Measurements from ENCODE around the gene HOXA1. TPM values are rescaled to one million over a fixed set of nuclear protein-coding genes. Genes with fewer than 3 reads are reported as not detected.

HOXA1 gene
- total and polyA plus RNA-seq, 2 donors from 2014 or later = 1.1 to 2.4 TPM

GRCh38 chr7:27141923-27142579 is 46.3 kb upstream of the HOXA1 start:
- peaks cover 6 to 21% (median 10%) of the 10 kb centered on the region in 3 donors for H3K4me1 ChIP-seq (ENCODE audit: control insufficient read depth in 2 of 3, insufficient read depth in 2 of 3, low read depth in 1 of 3, low read length in 3 of 3)
- no peak for FAIRE-seq
- H3K9ac ChIP-seq (ENCODE audit: low read length in 3 of 3) = peak overlapping the region; percentile 62 to 97 (median 94)
- no peaks in the 10 kb centered on the region for H3K9me3 ChIP-seq (ENCODE audit: control insufficient read depth in 2 of 3, insufficient read depth in 1 of 3, low read length in 3 of 3)
- H3K4me3 ChIP-seq (ENCODE audit: low read length in 3 of 3) = peak overlapping the region; percentile 64 to 89 (median 75)
- TF ChIP-seq CTCF (IDR thresholded peaks at IDR 0.05; ENCODE audit: borderline replicate concordance, extremely low read depth, insufficient read depth) = peak; percentile 8
- H3K36me3 ChIP-seq (ENCODE audit: control insufficient read depth in 2 of 3, insufficient read depth in 3 of 3, low read length in 3 of 3) = peaks cover 2 to 16% (median 7%) of the 10 kb centered on the region in 3 donors
- H3K27ac ChIP-seq (ENCODE audit: low read depth in 2 of 2, low read length in 2 of 2) = peak overlapping the region; percentile 97
- peak in 4 of 5 donors; percentile 50 to 76 (median 68) for DNase-seq
- intact Hi-C loops (cut with DNase I) = no loop called here
- no peaks in the 10 kb centered on the region for H3K27me3 ChIP-seq (ENCODE audit: control insufficient read depth, insufficient read depth, low read length)

GRCh38 chr7:27141137-27141922 is 45.5 kb upstream of the HOXA1 start:
- no peak for FAIRE-seq
- TF ChIP-seq CTCF (IDR thresholded peaks at IDR 0.05; ENCODE audit: borderline replicate concordance, extremely low read depth, insufficient read depth) = no peak
- peak overlapping the region; percentile 61 to 97 (median 68) for H3K9ac ChIP-seq (ENCODE audit: low read length in 3 of 3)
- no peaks in the 10 kb centered on the region for H3K9me3 ChIP-seq (ENCODE audit: control insufficient read depth in 2 of 3, insufficient read depth in 1 of 3, low read length in 3 of 3)
- peaks cover 2 to 16% (median 7%) of the 10 kb centered on the region in 3 donors for H3K36me3 ChIP-seq (ENCODE audit: control insufficient read depth in 2 of 3, insufficient read depth in 3 of 3, low read length in 3 of 3)
- peak overlapping the region; percentile 64 to 89 (median 75) for H3K4me3 ChIP-seq (ENCODE audit: low read length in 3 of 3)
- intact Hi-C loops (cut with DNase I) = no loop called here
- H3K4me1 ChIP-seq (ENCODE audit: control insufficient read depth in 2 of 3, insufficient read depth in 2 of 3, low read depth in 1 of 3, low read length in 3 of 3) = peaks cover 4 to 22% (median 10%) of the 10 kb centered on the region in 3 donors
- peak in 3 of 5 donors; percentile 25 to 58 (median 39) for DNase-seq
- peak overlapping the region; percentile 97 for H3K27ac ChIP-seq (ENCODE audit: low read depth in 2 of 2, low read length in 2 of 2)
- no peaks in the 10 kb centered on the region for H3K27me3 ChIP-seq (ENCODE audit: control insufficient read depth, insufficient read depth, low read length)

- no peaks in the 10 kb centered on the region for H3K9me3 ChIP-seq (ENCODE audit: control insufficient read depth in 2 of 3, insufficient read depth in 1 of 3, low read length in 3 of 3)
- TF ChIP-seq CTCF (IDR thresholded peaks at IDR 0.05; ENCODE audit: borderline replicate concordance, extremely low read depth, insufficient read depth) = no peak
- H3K27me3 ChIP-seq (ENCODE audit: control insufficient read depth, insufficient read depth, low read length) = no peaks in the 10 kb centered on the region
- H3K36me3 ChIP-seq (ENCODE audit: control insufficient read depth in 2 of 3, insufficient read depth in 3 of 3, low read length in 3 of 3) = peaks cover 2 to 16% (median 7%) of the 10 kb centered on the region in 3 donors
- H3K27ac ChIP-seq (ENCODE audit: low read depth in 2 of 2, low read length in 2 of 2) = peak overlapping the region; percentile 76 to 97
- DNase-seq = peak in 3 of 5 donors; percentile 62 to 92 (median 68)
- H3K4me3 ChIP-seq (ENCODE audit: low read length in 3 of 3) = peak overlapping the region; percentile 38 to 89 (median 45)
- intact Hi-C loops (cut with DNase I) = no loop called here
- H3K9ac ChIP-seq (ENCODE audit: low read length in 3 of 3) = peak overlapping the region; percentile 61 to 97 (median 64)
- no peak for FAIRE-seq
- H3K4me1 ChIP-seq (ENCODE audit: control insufficient read depth in 2 of 3, insufficient read depth in 2 of 3, low read depth in 1 of 3, low read length in 3 of 3) = peaks cover 9 to 27% (median 13%) of the 10 kb centered on the region in 3 donors
Measured at GRCh38 chr7:27140126-27140857, 44.5 kb upstream of the HOXA1 start.

All from kidney (tissue), 14 donors.